Measurements from ENCODE around the gene HDAC8.

DNA sequence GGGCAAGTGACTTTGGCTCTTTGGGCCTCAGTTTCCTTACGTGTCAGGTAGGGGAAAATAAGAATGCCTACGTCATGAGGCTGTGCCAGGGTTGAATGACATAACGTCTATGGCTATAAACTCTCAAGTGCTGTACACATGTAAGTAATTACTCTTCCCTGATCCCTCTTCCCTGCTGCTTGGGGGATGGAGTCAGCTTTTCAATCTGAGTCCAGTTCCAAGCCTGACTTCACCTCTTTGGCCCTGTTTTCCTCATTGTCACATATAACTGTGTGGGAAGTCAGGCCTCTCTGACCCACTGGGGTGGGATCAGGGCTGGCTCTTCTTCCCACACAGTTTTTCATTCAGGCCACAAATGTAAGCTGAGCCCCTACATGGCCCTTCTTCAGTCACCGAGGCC lies 255.5 kb downstream of the HDAC8 start:
- TF ChIP-seq, protein P1, sequence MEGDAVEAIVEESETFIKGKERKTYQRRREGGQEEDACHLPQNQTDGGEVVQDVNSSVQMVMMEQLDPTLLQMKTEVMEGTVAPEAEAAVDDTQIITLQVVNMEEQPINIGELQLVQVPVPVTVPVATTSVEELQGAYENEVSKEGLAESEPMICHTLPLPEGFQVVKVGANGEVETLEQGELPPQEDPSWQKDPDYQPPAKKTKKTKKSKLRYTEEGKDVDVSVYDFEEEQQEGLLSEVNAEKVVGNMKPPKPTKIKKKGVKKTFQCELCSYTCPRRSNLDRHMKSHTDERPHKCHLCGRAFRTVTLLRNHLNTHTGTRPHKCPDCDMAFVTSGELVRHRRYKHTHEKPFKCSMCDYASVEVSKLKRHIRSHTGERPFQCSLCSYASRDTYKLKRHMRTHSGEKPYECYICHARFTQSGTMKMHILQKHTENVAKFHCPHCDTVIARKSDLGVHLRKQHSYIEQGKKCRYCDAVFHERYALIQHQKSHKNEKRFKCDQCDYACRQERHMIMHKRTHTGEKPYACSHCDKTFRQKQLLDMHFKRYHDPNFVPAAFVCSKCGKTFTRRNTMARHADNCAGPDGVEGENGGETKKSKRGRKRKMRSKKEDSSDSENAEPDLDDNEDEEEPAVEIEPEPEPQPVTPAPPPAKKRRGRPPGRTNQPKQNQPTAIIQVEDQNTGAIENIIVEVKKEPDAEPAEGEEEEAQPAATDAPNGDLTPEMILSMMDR (IDR thresholded peaks at IDR 0.05; ENCODE audit: insufficient read depth, low read length, poor library complexity, severe bottlenecking), result no peak
- no peak for TF ChIP-seq EZH2phosphoT487 (conservative IDR thresholded peaks at IDR 0.05; ENCODE audit: low read length)

Measured in SU-DHL-6 (cell line).